Type B pancreatic cell (in vitro differentiated cells): ENCODE data around the gene MRPL11. TPM values are rescaled to one million over a fixed set of nuclear protein-coding genes. Genes with fewer than 3 reads are reported as not detected.

Experiments used
- DNase-seq: peaks from one replicate; pipeline ENCODE4 v3.0.0; 2021; ENCODE audit warnings: mixed read lengths; ENCODE audit not compliant: unreplicated experiment; ENCODE audit errors: extremely low spot score
- H3K27ac Mint-ChIP-seq: 2 replicates; pipeline ENCODE4 v1.8.0; 2021; ENCODE audit warnings: mild to moderate bottlenecking, mixed read lengths
- H3K27me3 Mint-ChIP-seq: 2 replicates; pipeline ENCODE4 v1.8.0; 2021; ENCODE audit warnings: mixed read lengths
- H3K36me3 Mint-ChIP-seq: 2 replicates; pipeline ENCODE4 v1.8.0; 2021; ENCODE audit warnings: mixed read lengths
- H3K4me1 Mint-ChIP-seq: one replicate; pipeline ENCODE4 v1.8.0; 2021; ENCODE audit warnings: mixed read lengths; ENCODE audit not compliant: unreplicated experiment
- H3K4me3 Mint-ChIP-seq: 2 replicates; pipeline ENCODE4 v1.8.0; 2021; ENCODE audit warnings: mild to moderate bottlenecking, mixed read lengths
- H3K9me3 Mint-ChIP-seq: 2 replicates; pipeline ENCODE4 v1.8.0; 2021; ENCODE audit warnings: mixed read lengths
- total RNA-seq: library from RNA; stranded (reverse); gene quantifications from 2 replicates; pipeline ENCODE4 v1.2.1, GENCODE V29; 2021; ENCODE audit warnings: low replicate concordance
- TF ChIP-seq, protein P1 (sequence below): fragments of 200-600 bp; sonication (generic); conservative IDR thresholded peaks from 2 replicates; pipeline ENCODE4 v1.5.0; 2021; ENCODE audit warnings: antibody characterized with exemption, mild to moderate bottlenecking

Gene MRPL11
- total RNA-seq, 1 donor from 2014 or later: 69.8 TPM

DNA sequence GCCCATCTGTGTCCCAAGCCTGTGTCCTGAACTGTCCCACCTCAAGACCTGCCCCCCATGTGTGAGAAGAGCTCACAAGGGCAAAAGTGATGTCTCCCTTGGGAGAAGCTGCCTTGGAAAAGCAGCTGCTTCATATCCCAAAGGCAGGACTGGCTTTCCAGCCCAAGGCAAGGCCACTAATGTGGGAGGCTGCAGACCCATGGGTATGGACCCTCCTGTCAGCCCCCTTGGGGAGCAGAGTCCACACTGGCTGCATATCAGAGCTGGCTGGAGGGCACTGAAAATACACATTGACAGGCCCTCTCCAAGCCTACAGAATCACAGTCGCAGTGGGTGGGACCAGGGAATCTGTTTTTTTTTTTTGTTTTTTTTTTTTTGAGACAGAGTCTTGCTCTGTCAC lies 30.8 kb upstream of the MRPL11 start:
- Mint-ChIP-seq H3K4me1 (peaks cover 15% of the 10 kb centered on the region), H3K36me3 (no peaks in the 10 kb centered on the region), H3K27ac (no peak overlapping the region), H3K27me3 (no peaks in the 10 kb centered on the region), H3K4me3 (no peak overlapping the region), H3K9me3 (no peaks in the 10 kb centered on the region)
- DNase-seq: no peak
- TF ChIP-seq, protein P1, sequence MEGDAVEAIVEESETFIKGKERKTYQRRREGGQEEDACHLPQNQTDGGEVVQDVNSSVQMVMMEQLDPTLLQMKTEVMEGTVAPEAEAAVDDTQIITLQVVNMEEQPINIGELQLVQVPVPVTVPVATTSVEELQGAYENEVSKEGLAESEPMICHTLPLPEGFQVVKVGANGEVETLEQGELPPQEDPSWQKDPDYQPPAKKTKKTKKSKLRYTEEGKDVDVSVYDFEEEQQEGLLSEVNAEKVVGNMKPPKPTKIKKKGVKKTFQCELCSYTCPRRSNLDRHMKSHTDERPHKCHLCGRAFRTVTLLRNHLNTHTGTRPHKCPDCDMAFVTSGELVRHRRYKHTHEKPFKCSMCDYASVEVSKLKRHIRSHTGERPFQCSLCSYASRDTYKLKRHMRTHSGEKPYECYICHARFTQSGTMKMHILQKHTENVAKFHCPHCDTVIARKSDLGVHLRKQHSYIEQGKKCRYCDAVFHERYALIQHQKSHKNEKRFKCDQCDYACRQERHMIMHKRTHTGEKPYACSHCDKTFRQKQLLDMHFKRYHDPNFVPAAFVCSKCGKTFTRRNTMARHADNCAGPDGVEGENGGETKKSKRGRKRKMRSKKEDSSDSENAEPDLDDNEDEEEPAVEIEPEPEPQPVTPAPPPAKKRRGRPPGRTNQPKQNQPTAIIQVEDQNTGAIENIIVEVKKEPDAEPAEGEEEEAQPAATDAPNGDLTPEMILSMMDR: no peak

DNA sequence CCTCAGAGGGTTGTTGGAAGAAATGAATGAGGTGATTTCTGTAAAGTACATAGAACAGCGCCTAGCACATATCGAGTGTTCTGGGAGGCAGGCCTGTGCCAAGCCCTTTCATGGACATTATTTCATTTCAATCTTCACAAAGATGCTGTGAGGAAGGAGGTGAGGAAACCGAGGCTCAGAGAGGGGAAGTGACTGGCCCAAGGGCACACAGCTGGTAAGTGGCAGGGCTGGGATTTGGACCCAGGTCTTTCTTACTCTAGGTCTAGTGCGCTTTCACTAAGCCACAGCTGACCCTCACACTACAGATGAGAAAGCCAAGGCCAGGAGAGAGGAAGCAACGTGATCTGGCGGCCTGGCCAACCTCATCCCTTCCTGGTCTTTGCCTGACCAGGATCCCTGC lies 30.0 kb upstream of the MRPL11 start:
- Mint-ChIP-seq H3K4me1 (peaks cover 15% of the 10 kb centered on the region), H3K27ac (no peak overlapping the region), H3K4me3 (peak overlapping the region; percentile 93), H3K36me3 (no peaks in the 10 kb centered on the region), H3K27me3 (no peaks in the 10 kb centered on the region), H3K9me3 (no peaks in the 10 kb centered on the region)
- no peak for DNase-seq
- TF ChIP-seq, protein P1: no peak

GRCh38 chr11:66467756-66468155 lies 29.1 kb upstream of the MRPL11 start:
- Mint-ChIP-seq H3K9me3 (no peaks in the 10 kb centered on the region), H3K4me1 (peaks cover 15% of the 10 kb centered on the region), H3K4me3 (peak overlapping the region; percentile 93), H3K27ac (peak overlapping the region; percentile 67), H3K27me3 (no peaks in the 10 kb centered on the region), H3K36me3 (no peaks in the 10 kb centered on the region)
- TF ChIP-seq, protein P1: no peak
- DNase-seq: no peak

DNA sequence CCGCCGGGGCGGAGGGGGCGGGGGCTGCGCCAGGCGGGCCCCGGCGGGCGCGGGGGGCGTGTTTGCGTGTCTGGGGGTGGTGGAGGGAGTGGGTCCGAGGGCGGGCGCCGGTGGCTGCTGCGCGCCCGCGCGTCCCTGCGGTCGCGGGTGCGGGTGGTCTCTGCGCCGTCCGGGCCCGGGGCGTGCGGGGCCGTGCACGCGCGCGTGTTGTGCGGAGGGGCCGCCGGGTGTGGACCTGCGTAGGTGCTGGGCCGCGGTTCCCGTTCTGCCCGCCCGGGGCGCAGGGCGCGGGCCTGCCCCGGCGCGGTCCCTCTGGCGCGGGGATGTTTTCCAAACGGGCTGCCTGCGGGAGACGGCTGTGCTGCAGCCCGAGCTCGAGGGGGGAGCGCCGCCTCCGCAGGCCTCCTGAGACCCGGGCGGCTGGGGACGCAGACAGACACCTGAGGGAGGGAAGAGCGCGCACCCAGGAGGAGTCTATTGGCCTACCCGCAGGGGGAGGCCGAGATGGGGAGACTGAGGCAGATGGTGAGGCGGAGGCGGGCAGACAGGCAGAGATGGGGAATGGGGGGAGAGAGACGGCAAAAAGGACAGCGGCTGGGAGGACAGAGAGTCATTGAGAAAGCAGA lies 28.5 kb upstream of the MRPL11 start:
- DNase-seq: no peak
- Mint-ChIP-seq H3K4me1 (peaks cover 15% of the 10 kb centered on the region), H3K27me3 (no peaks in the 10 kb centered on the region), H3K9me3 (no peaks in the 10 kb centered on the region), H3K36me3 (no peaks in the 10 kb centered on the region), H3K4me3 (peak overlapping the region; percentile 93), H3K27ac (peak overlapping the region; percentile 67)
- TF ChIP-seq, protein P1: peak; percentile 63

DNA sequence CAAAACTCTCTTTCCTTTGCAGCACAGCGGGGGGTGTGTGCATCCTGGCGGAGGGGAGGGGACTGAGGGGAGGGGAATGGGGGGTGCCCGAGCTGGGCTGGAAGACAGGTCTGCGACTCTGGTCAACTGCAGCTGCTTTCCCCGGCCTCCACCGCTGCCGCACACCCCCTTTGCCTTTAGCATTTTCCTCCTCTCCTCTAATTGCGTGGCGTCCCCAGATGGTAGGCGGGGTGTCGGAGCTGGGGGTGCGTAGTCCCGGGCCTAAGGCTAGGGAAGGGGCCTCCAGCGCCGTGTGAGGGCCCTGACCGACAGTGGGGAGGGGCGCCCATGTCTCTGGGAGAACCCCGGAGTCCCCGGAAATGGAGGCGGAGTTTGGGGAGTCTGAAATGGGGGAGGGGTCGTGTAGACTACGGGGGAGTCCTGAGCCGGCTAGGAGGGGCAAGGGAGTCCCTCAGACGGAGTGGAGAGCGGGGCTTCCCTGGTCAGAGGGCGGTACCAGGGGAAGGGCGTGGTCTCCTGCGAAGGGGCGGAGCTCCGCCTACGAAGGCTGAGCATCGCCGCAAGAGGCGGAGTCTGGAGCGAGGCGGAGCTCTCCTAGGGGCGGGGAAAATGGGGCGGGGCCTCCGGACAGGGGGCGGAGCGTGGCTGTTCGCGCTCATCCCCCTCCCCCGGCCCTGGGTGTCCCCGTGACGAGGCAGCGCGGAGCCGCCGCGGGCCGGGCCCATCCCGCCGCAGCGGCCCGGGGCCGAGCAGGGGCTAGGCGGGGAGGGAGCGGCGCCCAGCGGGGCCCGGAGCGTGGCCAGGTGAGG lies 27.8 kb upstream of the MRPL11 start, which contains the start of gene PELI3:
PELI3 (plus strand) TSS at position 681 of the 809 bp plus-strand sequence. CDS start 1,224 bp downstream, outside the sequence.
- Mint-ChIP-seq H3K9me3 (no peaks in the 10 kb centered on the region), H3K27me3 (peaks cover 3% of the 10 kb centered on the region), H3K27ac (peak within 1 kb of the TSS; percentile 67), H3K4me1 (peaks cover 15% of the 10 kb centered on the region), H3K4me3 (peak within 1 kb of the TSS; percentile 93), H3K36me3 (no peaks in the 10 kb centered on the region)
- peak; percentile 94 for DNase-seq
- TF ChIP-seq, protein P1: no peak
